ENCODE measurements around the gene STK32C.
"Not testable (repeated sequence)": the region's sequence is repeated elsewhere in the genome, so short reads cannot be mapped to it uniquely, and the experiment has no call there.

Gene STK32C

DNA sequence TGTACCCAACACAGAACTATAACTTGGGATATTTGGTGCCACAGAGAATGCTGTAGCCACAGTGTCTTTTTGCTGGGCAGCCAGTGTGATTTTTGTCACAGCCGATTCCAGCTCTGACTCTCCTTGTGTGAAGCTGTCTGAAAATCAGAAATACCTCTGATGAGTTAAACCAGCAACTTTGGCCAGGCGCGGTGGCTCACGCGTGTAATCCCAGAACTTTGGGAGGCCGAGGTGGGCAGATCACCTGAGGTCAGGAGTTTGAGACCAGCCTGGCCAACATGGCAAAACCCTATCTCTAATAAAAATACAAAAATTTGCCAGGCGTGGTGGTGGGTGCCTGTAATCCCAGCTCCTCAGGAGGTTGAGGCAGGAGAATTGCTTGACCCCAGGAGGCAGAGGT is 30.1 kb upstream of the STK32C start:
- DNase-seq (ENCODE audit: low spot score): not testable (repeated sequence)

- DNase-seq (ENCODE audit: low spot score): no peak
These were observed 29.2 kb upstream of the STK32C start for GRCh38 chr10:132336919-132337407.

- DNase-seq (ENCODE audit: low spot score): no peak
These were observed 28.5 kb upstream of the STK32C start for GRCh38 chr10:132336064-132336746.

DNA sequence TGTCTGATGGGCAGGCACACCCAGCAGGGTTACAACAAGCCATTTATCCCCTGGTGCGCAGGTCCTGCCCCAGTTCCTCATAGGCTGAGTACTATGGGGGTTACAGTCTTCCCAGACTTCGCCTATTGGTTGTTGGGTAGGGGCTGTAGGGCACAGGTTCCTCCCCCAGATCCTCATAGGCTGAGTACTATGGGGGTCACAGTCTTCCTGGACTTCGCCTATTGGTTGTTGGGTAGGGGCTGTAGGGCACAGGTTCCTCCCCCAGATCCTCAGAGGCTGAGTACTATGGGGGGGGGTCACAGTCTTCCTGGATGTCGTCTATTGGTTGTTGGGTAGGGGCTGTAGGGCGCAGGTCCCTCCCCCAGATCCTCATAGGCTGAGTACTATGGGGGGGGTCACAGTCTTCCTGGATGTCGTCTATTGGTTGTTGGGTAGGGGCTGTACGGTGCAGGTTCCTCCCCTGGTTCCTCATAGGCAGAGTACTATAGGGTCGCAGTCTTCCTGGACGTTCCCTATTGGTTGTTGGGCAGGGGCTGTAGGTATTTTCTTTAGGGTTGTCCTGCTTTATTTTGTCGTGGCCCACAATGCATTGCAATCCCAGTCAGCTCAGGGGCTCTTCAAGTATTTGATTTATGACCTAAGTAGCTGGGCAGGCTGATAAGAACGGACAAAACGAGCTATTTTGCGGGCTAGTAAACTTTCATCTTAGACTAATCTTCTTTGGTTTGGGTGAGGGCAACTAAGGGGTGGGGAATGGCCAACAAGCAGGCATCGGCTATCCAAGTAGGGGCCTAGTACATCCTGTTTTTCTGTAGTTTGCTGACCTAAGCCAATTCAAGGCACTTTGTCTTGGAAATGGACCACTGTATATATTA is 27.7 kb upstream of the STK32C start:
- DNase-seq (ENCODE audit: low spot score): peak; percentile 9

DNA sequence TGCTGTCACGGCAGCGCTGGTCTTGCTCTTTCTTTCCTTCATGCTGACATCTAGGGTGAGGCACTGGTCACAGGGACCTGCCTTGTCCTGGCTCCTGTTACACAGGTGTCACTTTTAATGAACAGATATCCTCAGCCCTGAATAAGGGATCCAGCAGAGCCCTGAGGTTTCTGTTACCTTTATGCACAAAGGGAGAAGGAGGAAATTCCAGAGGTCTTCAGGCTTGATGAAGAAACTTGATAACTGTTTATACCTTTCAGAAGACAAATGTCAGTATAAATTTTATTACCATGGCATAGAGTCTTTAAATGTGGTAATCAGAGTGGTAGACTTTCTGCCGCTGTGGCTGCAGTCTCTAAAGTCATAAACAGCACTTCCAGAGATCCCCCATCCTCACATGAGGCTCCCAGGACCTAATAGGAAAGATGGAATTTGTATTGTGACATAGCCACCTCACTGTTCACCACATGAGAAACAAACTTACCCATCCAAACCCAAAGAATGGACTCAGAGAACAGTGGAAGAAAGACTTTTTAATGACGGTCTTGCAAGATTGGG is 27.0 kb upstream of the STK32C start:
- no peak for DNase-seq (ENCODE audit: low spot score)

DNA sequence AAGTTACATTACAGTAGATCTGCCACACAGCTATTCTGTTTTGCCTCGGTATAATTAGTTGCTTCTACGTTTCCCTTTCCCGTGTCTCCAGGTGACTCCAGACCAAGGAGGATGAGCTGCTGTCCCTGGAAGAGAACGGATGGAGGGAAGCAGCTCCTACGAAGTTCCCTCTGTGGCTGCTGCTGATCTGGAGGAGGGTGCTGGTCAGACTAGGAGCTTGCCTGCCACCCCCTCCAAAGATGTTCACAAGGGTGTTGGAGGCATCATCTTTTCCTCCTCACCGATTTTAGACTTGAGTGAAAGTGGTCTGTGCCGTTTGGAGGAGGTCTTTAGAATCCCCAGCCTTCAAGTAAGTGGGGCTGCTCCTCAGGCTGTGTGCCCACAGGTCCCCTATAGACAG is 25.6 kb upstream of the STK32C start:
- no peak for DNase-seq (ENCODE audit: low spot score)

DNA sequence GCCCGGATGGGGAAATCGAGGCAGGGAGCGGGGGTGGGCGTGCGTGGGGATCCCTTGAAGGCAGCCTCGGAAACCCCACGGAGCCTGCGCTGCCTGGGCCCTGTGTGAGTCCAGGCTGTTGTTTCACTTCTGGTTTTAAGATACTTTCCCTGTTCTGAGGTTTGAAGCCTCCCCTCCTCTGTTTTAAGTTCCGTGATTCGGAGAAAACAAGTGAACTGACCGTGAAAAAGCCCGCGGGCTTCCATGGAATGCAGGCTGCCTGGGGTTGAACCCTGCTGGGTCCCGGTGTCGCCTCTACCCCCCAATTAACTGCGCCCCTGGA is 24.6 kb upstream of the STK32C start:
- no peak for DNase-seq (ENCODE audit: low spot score)

- peak; percentile 100 for DNase-seq (ENCODE audit: low spot score)
These were observed 24.1 kb upstream of the STK32C start, which contains the start of gene LRRC27 for GRCh38 chr10:132331601-132332432. Gene LRRC27, plus strand, starts transcription at chr10:132332193. Its CDS starts 1,332 bp downstream, at chr10:132333525.

GRCh38 chr10:132330486-132330833 is 22.7 kb upstream of the STK32C start:
- no peak for DNase-seq (ENCODE audit: low spot score)

GRCh38 chr10:132329565-132330485 is 22.1 kb upstream of the STK32C start:
- DNase-seq (ENCODE audit: low spot score): peak; percentile 41

GRCh38 chr10:132328738-132329137 is 21.0 kb upstream of the STK32C start:
- DNase-seq (ENCODE audit: low spot score): no peak

GRCh38 chr10:132328106-132328505 is 20.4 kb upstream of the STK32C start:
- DNase-seq (ENCODE audit: low spot score): no peak

GRCh38 chr10:132326925-132327324 is 19.2 kb upstream of the STK32C start:
- no peak for DNase-seq (ENCODE audit: low spot score)

DNA sequence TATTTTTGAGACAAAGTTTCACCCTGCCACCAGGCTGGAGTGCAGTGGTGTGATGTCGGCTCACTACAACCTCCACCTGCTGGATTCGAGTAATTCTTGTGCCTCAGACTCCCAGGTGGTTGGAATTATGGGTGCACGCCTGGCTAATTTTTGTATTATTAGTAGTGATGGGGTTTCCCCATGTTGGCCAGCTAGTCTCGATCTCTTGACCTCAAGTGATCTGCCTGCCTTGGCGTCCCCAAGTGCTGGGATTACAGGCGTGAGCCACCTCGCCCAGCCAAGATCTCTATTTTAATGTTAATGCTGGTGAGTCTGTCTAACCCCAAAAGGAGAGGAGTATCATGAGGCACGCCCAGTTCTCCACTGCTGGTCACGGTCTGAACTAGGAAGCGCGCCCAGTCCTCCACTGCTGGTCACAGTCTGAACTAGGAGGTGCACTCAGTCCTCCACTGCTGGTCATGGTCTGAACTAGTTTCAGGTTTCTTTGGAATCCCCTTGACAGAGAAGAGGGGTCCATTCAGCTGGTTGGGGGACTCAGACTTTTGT is 18.7 kb upstream of the STK32C start:
- DNase-seq (ENCODE audit: low spot score): no peak

DNA sequence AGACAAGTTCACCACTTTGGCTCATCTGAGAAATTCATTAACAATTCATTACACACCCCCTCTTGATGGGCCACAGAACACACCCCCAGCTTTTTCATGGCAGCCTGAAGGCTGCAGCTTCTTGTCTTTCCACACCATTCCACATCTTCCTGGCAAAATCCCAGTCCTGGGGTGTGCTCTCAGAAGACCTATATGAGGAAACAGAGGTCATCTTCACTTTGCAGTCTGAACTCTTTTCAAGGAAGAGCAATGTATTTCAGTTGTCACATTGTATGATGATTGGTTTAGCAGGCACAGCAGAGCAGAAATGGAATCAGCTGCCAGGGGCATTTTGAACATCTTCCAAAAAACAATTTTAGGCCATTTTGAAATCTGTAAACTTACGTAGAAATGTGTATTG is 16.4 kb upstream of the STK32C start:
- no peak for DNase-seq (ENCODE audit: low spot score)

GRCh38 chr10:132322586-132323048 is 14.9 kb upstream of the STK32C start:
- no peak for DNase-seq (ENCODE audit: low spot score)

DNA sequence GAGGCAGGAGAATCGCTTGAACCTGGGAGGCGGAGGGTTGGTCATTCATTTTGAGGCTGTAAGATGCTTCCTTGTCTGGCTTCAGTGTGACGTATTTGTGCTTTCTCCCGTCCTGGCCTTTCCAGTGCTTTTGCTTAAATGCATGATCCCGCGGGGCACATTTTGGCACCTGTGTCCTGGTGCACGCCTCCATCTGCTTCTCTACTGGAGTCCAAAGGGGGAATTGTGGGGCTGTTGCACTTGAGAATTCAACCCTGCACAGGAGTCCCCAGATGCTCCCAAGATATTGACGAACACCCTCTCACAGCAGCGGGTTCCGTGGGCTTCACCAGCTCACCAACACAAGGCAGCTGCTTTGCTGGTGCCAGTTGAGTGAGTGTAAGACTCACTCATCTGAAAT is 14.0 kb upstream of the STK32C start:
- DNase-seq (ENCODE audit: low spot score): no peak

DNA sequence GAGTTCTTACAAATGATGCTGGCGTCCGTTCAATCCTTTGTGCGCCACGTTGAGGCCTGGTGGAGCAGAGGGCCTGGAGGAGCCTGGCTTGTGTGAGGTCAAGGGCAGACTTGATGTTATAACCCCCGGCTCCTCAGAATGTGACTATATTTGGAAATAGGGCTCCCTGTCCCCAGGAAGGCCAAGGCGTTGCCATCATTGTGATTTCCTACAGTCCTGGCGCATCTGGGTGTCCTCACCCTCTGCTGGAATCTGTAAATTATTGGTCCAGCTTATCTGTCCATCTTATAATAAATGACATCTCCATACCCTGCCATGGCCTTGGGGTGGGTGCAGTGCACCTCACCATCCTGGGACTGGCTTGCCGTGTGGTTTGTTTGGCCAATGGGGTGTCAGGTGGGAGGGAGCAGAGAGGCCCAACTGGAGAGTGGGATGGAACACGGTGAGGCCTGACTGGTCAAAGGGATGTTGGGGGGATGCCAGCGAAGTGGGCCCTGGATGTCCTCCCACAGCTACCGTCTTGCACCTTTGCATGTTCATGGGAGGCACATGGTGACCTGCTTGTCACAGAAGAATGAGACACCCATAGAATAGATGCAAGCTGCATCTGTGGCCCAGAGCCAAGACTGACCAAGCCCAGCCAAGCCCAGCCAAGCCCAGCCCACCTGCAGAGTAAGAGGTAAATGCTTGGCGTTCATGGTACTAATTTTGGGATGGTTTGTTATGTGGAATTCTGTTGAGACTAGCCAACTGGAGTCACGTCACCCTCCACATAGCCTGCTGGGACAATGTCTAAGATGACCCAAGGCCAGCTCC is 13.1 kb upstream of the STK32C start:
- DNase-seq (ENCODE audit: low spot score): no peak

GRCh38 chr10:132319853-132320653 is 12.3 kb upstream of the STK32C start:
- no peak for DNase-seq (ENCODE audit: low spot score)
